HCT116 (cell line): ENCODE data around the gene TUBA1C. TPM values are rescaled to one million over a fixed set of nuclear protein-coding genes. Genes with fewer than 3 reads are reported as not detected.

Experiments
- ATAC-seq: fragments of 200-7000 bp; cut with Tn5 transposase; 2 replicates; pipeline ENCODE4 v1.9.1; 2020; ENCODE audit warnings: mild to moderate bottlenecking, moderate library complexity
- BruUV-seq: library from RNA; stranded (reverse); fragments of 400-500 nt; replicated peaks from 2 replicates; lab custom pipeline; 2021; lab: Mats Ljungman, UMichigan
- CTCF ChIA-PET: fragments of 300-600 bp; sonication (Branson Sonifier 250); formaldehyde crosslinking; loops from one replicate; lab custom pipeline; 2021; ENCODE audit warnings: antibody characterized with exemption; lab: Charles Lee
- POLR2A ChIA-PET: fragments of 300-600, 350-600 bp; sonication (Branson Sonifier 250); formaldehyde crosslinking; loops from one replicate; lab custom pipeline; 2021; ENCODE audit warnings: antibody characterized with exemption; lab: Charles Lee
- RAD21 ChIA-PET, 2 experiments: fragments of 300-600 bp; sonication (Branson Sonifier 250); formaldehyde crosslinking; loops; one replicate each; lab custom pipeline; 2023; ENCODE audit warnings: low total read pairs in 2 of 2; ENCODE audit not compliant: uncharacterized antibody in 2 of 2, unreplicated experiment in 2 of 2, low non-redundant PET in 1 of 2; lab: Charles Lee
- DNase-seq: peaks from one replicate; pipeline ENCODE4 v3.0.0-alpha.2; 2010; ENCODE audit warnings: low read depth, low spot score
- H2AFZ ChIP-seq: fragments of 200-600 bp; shearing (Covaris generic), sonication (generic); 2 replicates; pipeline ENCODE4 v1.6.1; 2017; ENCODE audit warnings: low read depth, mixed run types, mixed read lengths, antibody characterized with exemption, low read length; ENCODE audit not compliant: poor library complexity, severe bottlenecking
- H3K27ac ChIP-seq: 2 replicates; pipeline ENCODE4 v1.5.1; 2012; ENCODE audit warnings: low read depth, low read length
- H3K27me3 ChIP-seq: fragments of 200-600 bp; sonication (generic); 2 replicates; pipeline ENCODE4 v1.6.1; 2016; ENCODE audit warnings: mixed run types, low read length, mixed read lengths; ENCODE audit not compliant: insufficient read depth
- H3K36me3 ChIP-seq, 2 experiments: fragments of 200-500 bp in 1 of 2; fragments of 200-600 bp in 1 of 2; sonication (Bioruptor generic) in 1 of 2; sonication (generic) in 1 of 2; 2 replicates each; pipeline versions ENCODE4 v1.5.1 to v1.6.1; 2014 to 2016; ENCODE audit warnings: low read length in 2 of 2, inconsistent platforms in 1 of 2, mixed read lengths in 1 of 2, mixed run types in 1 of 2; ENCODE audit not compliant: insufficient read depth in 2 of 2, control insufficient read depth in 1 of 2
- H3K4me1 ChIP-seq, 2 experiments: fragments of 200-600 bp in 1 of 2; sonication (generic) in 1 of 2; 2 replicates each; pipeline versions ENCODE4 v1.5.1 to v1.6.1; 2012 to 2017; ENCODE audit warnings: low read length in 2 of 2, inconsistent platforms in 1 of 2, mild to moderate bottlenecking in 1 of 2, mixed read lengths in 1 of 2, mixed run types in 1 of 2, moderate library complexity in 1 of 2; ENCODE audit not compliant: insufficient read depth in 2 of 2, control insufficient read depth in 1 of 2
- H3K4me2 ChIP-seq: fragments of 200-600 bp; sonication (generic); 2 replicates; pipeline ENCODE4 v1.6.1; 2017; ENCODE audit warnings: mixed run types, low read length, mixed read lengths
- H3K4me3 ChIP-seq, 2 experiments: fragments of 200-600 bp in 1 of 2; sonication (generic) in 1 of 2; replicated peaks in 1 of 2; 2 replicates each; pipeline ENCODE4 v1.5.1; 2011 to 2016; ENCODE audit warnings: low read length in 2 of 2, control low read depth in 1 of 2, low read depth in 1 of 2, mild to moderate bottlenecking in 1 of 2, mixed read lengths in 1 of 2, mixed run types in 1 of 2
- H3K79me2 ChIP-seq: fragments of 200-600 bp; sonication (generic); 2 replicates; pipeline ENCODE4 v1.6.1; 2017; ENCODE audit warnings: mild to moderate bottlenecking, mixed run types, low read length, moderate library complexity, mixed read lengths; ENCODE audit not compliant: insufficient read depth
- H3K9ac ChIP-seq: fragments of 200-600 bp; sonication (generic); 2 replicates; pipeline ENCODE4 v1.6.1; 2016; ENCODE audit warnings: low read length, mixed read lengths
- H3K9me2 ChIP-seq: fragments of 200-600 bp; sonication (generic), shearing (Covaris generic); 2 replicates; pipeline ENCODE4 v1.6.1; 2017; ENCODE audit warnings: mixed run types, mild to moderate bottlenecking, moderate library complexity; ENCODE audit not compliant: insufficient read depth
- H3K9me3 ChIP-seq, 2 experiments: fragments of 200-500 bp in 1 of 2; fragments of 200-600 bp in 1 of 2; sonication (Bioruptor generic) in 1 of 2; sonication (generic) in 1 of 2; 2 replicates each; pipeline ENCODE4 v1.6.1; 2014 to 2017; ENCODE audit warnings: low read length in 2 of 2, mixed read lengths in 2 of 2, inconsistent platforms in 1 of 2, low read depth in 1 of 2, mild to moderate bottlenecking in 1 of 2, mixed run types in 1 of 2, moderate library complexity in 1 of 2; ENCODE audit not compliant: control insufficient read depth in 1 of 2, insufficient read depth in 1 of 2
- H4K20me1 ChIP-seq: fragments of 200-600 bp; sonication (generic), shearing (Covaris generic); 2 replicates; pipeline ENCODE4 v1.6.1; 2017; ENCODE audit warnings: mixed run types, mild to moderate bottlenecking, moderate library complexity; ENCODE audit not compliant: insufficient read depth
- CBX3 ChIP-seq: IDR thresholded peaks from 2 replicates; pipeline ENCODE4 v1.6.1; 2012; ENCODE audit warnings: low read depth
- CEBPB ChIP-seq: IDR thresholded peaks from 2 replicates; pipeline ENCODE4 v1.6.1; 2012; ENCODE audit warnings: low read depth
- ELF1 ChIP-seq: IDR thresholded peaks from 2 replicates; pipeline ENCODE4 v1.6.1; 2012; ENCODE audit warnings: low read depth, borderline replicate concordance
- FOSL1 ChIP-seq: IDR thresholded peaks from 2 replicates; pipeline ENCODE4 v1.6.1; 2012; ENCODE audit warnings: low read depth
- POLR2A ChIP-seq: IDR thresholded peaks from 2 replicates; pipeline ENCODE4 v1.7.0; 2011; ENCODE audit warnings: borderline replicate concordance; ENCODE audit not compliant: insufficient read depth, insufficient read length; ENCODE audit errors: extremely low read depth
- TCF7L2 ChIP-seq: IDR thresholded peaks from 2 replicates; pipeline ENCODE4 v1.7.0; 2011; ENCODE audit warnings: borderline replicate concordance, inconsistent platforms; ENCODE audit not compliant: insufficient read depth, insufficient read length; ENCODE audit errors: extremely low read depth
- YY1 ChIP-seq: IDR thresholded peaks from 2 replicates; pipeline ENCODE4 v1.6.1; 2011; ENCODE audit warnings: low read length, low read depth, moderate library complexity, mild to moderate bottlenecking; ENCODE audit not compliant: insufficient replicate concordance; ENCODE audit errors: extremely low read depth
- ZFX ChIP-seq: fragments of 450-650 bp; IDR thresholded peaks from 2 replicates; pipeline ENCODE4 v1.6.1; 2017
- intact Hi-C: fragments of 100-400 bp; cut with micrococcal nuclease; formaldehyde crosslinking; loops from 2 replicates; pipeline ENCODE4 v1.10.0; 2022
- total RNA-seq: library from RNA; stranded (reverse); gene quantifications from one replicate; pipeline ENCODE4 v1.2.1, GENCODE V29; 2021; ENCODE audit not compliant: unreplicated experiment
- TF ChIP-seq, protein P1 (sequence below): IDR thresholded peaks from 2 replicates; pipeline ENCODE4 v1.6.1; 2012
- TF ChIP-seq, protein P2 (sequence below): IDR thresholded peaks from 2 replicates; pipeline ENCODE4 v1.6.1; 2012; ENCODE audit warnings: low read depth

The TUBA1C gene
- total RNA-seq, 1 experiment from 2014 or later, result 571 TPM

DNA sequence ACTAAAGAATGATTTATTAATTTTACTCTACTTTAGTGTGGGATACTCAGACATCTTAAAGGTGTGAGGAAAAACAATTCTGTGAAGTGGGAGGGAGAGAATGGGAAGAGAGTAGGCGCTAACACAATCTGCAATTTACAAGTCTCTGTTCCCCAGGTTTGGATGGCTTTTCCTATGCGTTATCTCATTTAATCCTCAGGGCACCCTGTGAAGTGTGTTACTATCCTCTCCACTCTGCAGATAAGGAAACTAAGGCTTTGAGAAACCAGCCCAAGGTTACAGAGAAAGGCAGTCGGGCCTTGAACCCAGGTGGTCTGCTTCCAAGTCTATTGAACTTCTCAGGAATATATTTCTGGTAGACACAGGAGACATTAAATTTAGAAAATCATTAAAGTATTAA lies 36.2 kb upstream of the TUBA1C start:
- Histone ChIP-seq H3K9ac (no peak overlapping the region), H3K9me2 (no peaks in the 10 kb centered on the region), H3K4me2 (no peak overlapping the region), H3K4me3 (no peak overlapping the region), H2AFZ (no peak overlapping the region), H3K27me3 (no peaks in the 10 kb centered on the region), H4K20me1 (no peaks in the 10 kb centered on the region), H3K9me3 (no peaks in the 10 kb centered on the region), H3K79me2 (no peaks in the 10 kb centered on the region), H3K4me1 (peaks cover 6 to 8% of the 10 kb centered on the region in 2 experiments; a peak in 3 of 4 replicates), H3K27ac (no peak overlapping the region), H3K36me3 (no peaks in the 10 kb centered on the region)
- intact Hi-C loops, result no loop called here
- CTCF ChIA-PET, result no interaction called here
- DNase-seq, result no peak
- POLR2A ChIA-PET, result no interaction called here
- BruUV-seq, result no TSS peak
- no peak for TF ChIP-seq CBX3
- no peak for TF ChIP-seq ELF1
- TF ChIP-seq POLR2A, result no peak
- TF ChIP-seq ZFX, result no peak
- TF ChIP-seq, protein P1, sequence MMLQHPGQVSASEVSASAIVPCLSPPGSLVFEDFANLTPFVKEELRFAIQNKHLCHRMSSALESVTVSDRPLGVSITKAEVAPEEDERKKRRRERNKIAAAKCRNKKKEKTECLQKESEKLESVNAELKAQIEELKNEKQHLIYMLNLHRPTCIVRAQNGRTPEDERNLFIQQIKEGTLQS, result no peak
- RAD21 ChIA-PET, result interaction anchor here in 1 of 2 experiments (0.7 kb wide), 1 partner anchor 138 kb away, joined by 3 read pairs; no protein-coding TSS in a partner anchor
- no peak for ATAC-seq

DNA sequence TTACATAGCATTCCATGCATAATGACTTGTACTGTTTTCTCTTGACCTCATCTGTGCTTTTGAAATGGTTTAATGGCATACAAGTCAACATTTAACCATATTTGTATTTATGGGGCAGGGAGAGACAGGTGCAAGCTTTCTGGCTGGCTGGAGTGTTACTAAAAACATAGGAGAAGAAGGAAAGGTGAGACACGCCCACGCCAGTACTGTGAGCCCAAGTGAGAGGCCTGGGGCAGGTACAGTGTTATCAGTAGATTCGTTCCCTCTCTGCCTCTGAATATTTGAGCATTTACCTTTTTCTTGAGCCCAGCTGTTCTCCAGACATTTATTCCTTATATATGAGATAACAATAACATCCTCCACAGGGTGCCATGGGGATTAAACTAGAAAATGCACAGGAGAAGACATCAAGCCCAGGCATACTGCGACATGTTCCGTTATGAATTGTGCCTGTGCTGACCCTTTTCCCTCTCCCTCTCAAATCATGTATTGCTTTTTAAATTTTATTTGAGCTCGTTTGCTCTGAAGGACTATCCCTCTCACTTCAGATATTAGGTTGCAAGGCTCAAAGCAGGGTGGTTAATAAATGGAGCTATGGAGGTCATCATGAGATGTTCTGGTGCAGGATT lies 34.6 kb upstream of the TUBA1C start:
- H3K9me3 ChIP-seq, result no peaks in the 10 kb centered on the region

More for the DNA sequence above, 34.6 kb upstream of the TUBA1C start:
- H2AFZ ChIP-seq, result no peak overlapping the region
- ChIA-PET CTCF (interaction anchor here (0.6 kb wide), 1 partner anchor 137 kb away, joined by 5 read pairs; the partner anchor contains the start of gene SPATS2), RAD21 (no interaction called here), POLR2A (interaction anchor here (1.4 kb wide), 1 partner anchor 99 kb away, joined by 6 read pairs; the partner anchor contains the start of gene TUBA1B)
- H3K4me3 ChIP-seq, result no peak overlapping the region
- no peaks in the 10 kb centered on the region for H3K79me2 ChIP-seq
- intact Hi-C loops, result loop anchor here (10.0 kb wide), 1 partner anchor 95 kb away; the partner anchor contains the start of gene TUBA1B
- H4K20me1 ChIP-seq, result no peaks in the 10 kb centered on the region
- TF ChIP-seq FOSL1 (no peak), TCF7L2 (no peak), YY1 (no peak), CEBPB (no peak)
- TF ChIP-seq, protein P2, sequence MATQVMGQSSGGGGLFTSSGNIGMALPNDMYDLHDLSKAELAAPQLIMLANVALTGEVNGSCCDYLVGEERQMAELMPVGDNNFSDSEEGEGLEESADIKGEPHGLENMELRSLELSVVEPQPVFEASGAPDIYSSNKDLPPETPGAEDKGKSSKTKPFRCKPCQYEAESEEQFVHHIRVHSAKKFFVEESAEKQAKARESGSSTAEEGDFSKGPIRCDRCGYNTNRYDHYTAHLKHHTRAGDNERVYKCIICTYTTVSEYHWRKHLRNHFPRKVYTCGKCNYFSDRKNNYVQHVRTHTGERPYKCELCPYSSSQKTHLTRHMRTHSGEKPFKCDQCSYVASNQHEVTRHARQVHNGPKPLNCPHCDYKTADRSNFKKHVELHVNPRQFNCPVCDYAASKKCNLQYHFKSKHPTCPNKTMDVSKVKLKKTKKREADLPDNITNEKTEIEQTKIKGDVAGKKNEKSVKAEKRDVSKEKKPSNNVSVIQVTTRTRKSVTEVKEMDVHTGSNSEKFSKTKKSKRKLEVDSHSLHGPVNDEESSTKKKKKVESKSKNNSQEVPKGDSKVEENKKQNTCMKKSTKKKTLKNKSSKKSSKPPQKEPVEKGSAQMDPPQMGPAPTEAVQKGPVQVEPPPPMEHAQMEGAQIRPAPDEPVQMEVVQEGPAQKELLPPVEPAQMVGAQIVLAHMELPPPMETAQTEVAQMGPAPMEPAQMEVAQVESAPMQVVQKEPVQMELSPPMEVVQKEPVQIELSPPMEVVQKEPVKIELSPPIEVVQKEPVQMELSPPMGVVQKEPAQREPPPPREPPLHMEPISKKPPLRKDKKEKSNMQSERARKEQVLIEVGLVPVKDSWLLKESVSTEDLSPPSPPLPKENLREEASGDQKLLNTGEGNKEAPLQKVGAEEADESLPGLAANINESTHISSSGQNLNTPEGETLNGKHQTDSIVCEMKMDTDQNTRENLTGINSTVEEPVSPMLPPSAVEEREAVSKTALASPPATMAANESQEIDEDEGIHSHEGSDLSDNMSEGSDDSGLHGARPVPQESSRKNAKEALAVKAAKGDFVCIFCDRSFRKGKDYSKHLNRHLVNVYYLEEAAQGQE, result no peak
- peaks cover 10 to 23% of the 10 kb centered on the region in 2 experiments; a peak in 3 of 4 replicates for H3K4me1 ChIP-seq
- H3K9ac ChIP-seq, result no peak overlapping the region
- H3K9me2 ChIP-seq, result no peaks in the 10 kb centered on the region
- ATAC-seq (no peak), DNase-seq (no peak)
- no peaks in the 10 kb centered on the region for H3K27me3 ChIP-seq
- no peak overlapping the region for H3K27ac ChIP-seq
- no peaks in the 10 kb centered on the region for H3K36me3 ChIP-seq
- no peak overlapping the region for H3K4me2 ChIP-seq
- no TSS peak for BruUV-seq
